Prostate gland (tissue), 2 donors: ENCODE measurements around the gene RBM20.

ENCODE experiments used
- POLR2A ChIP-seq: fragments of 450-650 bp; IDR thresholded peaks from one replicate; pipeline ENCODE4 v1.6.1; 2016; ENCODE audit warnings: antibody characterized with exemption, mild to moderate bottlenecking
- TF ChIP-seq, protein P1 (sequence below), 4 experiments: fragments of 200-600 bp in 2 of 4; fragments of 450-650 bp in 2 of 4; sonication (generic) in 2 of 4; IDR thresholded peaks; 1 replicate in 3 of 4; 2 replicates in 1 of 4; pipeline ENCODE4 v1.5.1; 2016 to 2019; ENCODE audit warnings: antibody characterized with exemption in 4 of 4, mild to moderate bottlenecking in 2 of 4, moderate library complexity in 2 of 4

DNA sequence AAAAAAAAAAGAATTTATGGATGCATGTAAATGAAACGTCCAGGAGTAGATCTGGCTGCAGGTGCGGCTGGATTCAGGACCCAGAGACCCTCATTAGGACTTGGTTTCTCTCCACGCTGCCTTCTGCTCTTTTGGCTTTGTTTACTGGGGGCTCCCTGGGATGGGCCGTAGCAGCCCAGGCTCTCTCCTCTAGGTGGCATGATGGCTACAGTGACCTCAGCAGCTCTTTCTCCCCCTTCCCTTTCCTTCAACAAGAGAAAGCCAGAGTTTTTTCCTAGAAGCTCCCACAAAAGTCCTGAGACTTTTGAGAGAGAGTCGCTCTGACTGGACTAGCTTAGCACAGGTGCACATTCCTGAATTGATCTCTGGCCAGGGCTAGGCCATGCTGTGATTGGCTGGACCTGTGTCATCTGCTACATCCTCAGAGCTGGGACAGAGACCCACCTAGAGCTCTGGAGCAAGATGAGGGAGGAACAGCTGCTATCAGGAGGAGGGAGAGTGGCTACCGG, 159.7 kb downstream of the RBM20 start:
- TF ChIP-seq POLR2A: no peak
- TF ChIP-seq, protein P1, sequence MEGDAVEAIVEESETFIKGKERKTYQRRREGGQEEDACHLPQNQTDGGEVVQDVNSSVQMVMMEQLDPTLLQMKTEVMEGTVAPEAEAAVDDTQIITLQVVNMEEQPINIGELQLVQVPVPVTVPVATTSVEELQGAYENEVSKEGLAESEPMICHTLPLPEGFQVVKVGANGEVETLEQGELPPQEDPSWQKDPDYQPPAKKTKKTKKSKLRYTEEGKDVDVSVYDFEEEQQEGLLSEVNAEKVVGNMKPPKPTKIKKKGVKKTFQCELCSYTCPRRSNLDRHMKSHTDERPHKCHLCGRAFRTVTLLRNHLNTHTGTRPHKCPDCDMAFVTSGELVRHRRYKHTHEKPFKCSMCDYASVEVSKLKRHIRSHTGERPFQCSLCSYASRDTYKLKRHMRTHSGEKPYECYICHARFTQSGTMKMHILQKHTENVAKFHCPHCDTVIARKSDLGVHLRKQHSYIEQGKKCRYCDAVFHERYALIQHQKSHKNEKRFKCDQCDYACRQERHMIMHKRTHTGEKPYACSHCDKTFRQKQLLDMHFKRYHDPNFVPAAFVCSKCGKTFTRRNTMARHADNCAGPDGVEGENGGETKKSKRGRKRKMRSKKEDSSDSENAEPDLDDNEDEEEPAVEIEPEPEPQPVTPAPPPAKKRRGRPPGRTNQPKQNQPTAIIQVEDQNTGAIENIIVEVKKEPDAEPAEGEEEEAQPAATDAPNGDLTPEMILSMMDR (IDR thresholded peaks at IDR 0.05): peak; percentile 20 to 70 (median 56)
